ENCODE results near the gene GDE1. TPM values are rescaled to one million over a fixed set of nuclear protein-coding genes. Genes with fewer than 3 reads are reported as not detected.

The GDE1 gene
- total RNA-seq, 1 donor from 2014 or later, result 77.8 TPM

DNA sequence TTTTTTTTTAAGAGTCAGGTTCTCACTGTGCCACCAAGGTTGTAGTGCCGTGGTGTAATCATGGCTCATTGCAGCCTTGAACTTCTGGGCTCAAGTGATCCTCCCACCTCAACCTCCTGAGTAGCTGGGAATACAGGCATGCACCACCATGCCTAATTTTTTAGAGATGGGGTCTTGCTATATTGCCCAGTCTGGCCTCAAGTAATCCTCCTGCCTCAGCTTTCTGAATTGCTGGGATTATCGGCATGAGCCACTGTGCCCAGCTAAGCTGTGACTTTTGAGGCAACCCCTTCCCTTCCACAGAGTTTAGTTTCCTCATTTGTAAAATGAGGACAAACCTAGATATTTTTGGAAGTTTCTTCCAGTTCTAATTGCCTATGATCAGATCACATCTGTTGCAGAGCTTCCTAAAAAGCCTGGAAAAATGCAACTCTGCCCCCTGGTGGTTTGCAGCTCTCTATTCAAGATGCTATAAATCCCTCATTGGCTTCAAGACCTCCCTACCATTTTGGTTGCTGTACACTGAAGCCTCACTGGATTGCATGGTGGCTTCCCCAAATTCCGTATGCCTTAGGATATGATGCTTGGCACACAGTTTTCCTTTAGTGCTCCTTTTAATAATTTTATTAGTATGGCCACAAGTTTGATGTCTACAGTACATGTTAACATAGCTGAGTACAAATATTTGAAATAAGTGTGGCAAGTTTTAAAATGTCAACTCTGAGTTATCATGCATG, 19.3 kb downstream of the GDE1 start:
- Mint-ChIP-seq H3K36me3 (ENCODE audit: unreplicated experiment) (peaks cover 53% of the 10 kb centered on the region), H3K27ac (ENCODE audit: unreplicated experiment) (no peak overlapping the region), H3K4me1 (ENCODE audit: unreplicated experiment) (peaks cover 14% of the 10 kb centered on the region), H3K9me3 (ENCODE audit: unreplicated experiment) (no peaks in the 10 kb centered on the region), H3K27me3 (ENCODE audit: unreplicated experiment) (no peaks in the 10 kb centered on the region), H3K4me3 (ENCODE audit: unreplicated experiment) (no peak overlapping the region)
- TF ChIP-seq, protein P1, sequence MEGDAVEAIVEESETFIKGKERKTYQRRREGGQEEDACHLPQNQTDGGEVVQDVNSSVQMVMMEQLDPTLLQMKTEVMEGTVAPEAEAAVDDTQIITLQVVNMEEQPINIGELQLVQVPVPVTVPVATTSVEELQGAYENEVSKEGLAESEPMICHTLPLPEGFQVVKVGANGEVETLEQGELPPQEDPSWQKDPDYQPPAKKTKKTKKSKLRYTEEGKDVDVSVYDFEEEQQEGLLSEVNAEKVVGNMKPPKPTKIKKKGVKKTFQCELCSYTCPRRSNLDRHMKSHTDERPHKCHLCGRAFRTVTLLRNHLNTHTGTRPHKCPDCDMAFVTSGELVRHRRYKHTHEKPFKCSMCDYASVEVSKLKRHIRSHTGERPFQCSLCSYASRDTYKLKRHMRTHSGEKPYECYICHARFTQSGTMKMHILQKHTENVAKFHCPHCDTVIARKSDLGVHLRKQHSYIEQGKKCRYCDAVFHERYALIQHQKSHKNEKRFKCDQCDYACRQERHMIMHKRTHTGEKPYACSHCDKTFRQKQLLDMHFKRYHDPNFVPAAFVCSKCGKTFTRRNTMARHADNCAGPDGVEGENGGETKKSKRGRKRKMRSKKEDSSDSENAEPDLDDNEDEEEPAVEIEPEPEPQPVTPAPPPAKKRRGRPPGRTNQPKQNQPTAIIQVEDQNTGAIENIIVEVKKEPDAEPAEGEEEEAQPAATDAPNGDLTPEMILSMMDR (IDR thresholded peaks at IDR 0.05), result peak; percentile 79
- DNase-seq (ENCODE audit: extremely low spot score, unreplicated experiment), result no peak

DNA sequence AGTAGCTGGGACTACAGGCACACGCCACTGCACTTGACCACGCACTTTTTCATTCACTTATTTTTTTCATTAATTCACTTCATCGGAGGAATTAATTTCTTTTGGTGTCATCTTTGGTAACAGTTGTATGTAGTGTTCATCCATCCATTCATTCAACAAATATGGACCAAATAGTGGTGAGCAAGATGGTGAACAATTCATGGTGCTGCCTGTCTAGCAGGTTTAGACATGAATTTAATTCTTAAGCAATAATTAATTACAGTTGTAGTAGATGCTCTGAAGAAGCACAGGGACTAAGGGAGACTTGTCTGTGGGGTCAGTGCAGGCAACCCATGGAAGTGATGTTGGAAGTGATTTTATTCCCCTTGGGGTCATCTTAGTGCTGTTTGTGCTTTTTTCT, 22.4 kb downstream of the GDE1 start:
- Mint-ChIP-seq H3K27me3 (ENCODE audit: unreplicated experiment) (no peaks in the 10 kb centered on the region), H3K27ac (ENCODE audit: unreplicated experiment) (no peak overlapping the region), H3K4me3 (ENCODE audit: unreplicated experiment) (no peak overlapping the region), H3K9me3 (ENCODE audit: unreplicated experiment) (no peaks in the 10 kb centered on the region), H3K36me3 (ENCODE audit: unreplicated experiment) (peaks cover 27% of the 10 kb centered on the region), H3K4me1 (ENCODE audit: unreplicated experiment) (no peaks in the 10 kb centered on the region)
- TF ChIP-seq, protein P1 (IDR thresholded peaks at IDR 0.05), result no peak
- DNase-seq (ENCODE audit: extremely low spot score, unreplicated experiment), result no peak

DNA sequence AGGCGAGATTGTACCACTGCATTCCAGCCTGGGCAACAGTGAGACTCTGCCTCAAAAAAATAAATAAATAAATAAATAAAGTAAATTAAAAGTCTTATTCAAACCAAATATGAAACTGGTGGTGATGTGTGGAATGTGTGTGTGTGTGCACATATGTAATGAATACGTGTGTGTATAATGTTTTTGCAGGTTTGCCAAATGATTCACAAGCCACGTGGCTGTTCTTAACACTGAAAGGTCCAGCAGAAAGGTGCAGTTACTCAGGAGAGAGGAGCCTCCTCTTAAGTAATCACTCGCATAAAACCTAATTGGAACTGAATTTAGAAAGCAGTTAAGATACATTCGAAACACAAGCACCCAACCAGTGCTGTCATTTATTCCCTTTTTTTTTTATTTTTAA, 22.9 kb downstream of the GDE1 start:
- TF ChIP-seq, protein P1 (IDR thresholded peaks at IDR 0.05), result no peak
- peaks cover 24% of the 10 kb centered on the region for H3K36me3 Mint-ChIP-seq (ENCODE audit: unreplicated experiment)
- no peaks in the 10 kb centered on the region for H3K27me3 Mint-ChIP-seq (ENCODE audit: unreplicated experiment)
- DNase-seq (ENCODE audit: extremely low spot score, unreplicated experiment), result no peak
- no peaks in the 10 kb centered on the region for H3K9me3 Mint-ChIP-seq (ENCODE audit: unreplicated experiment)
- H3K4me3 Mint-ChIP-seq (ENCODE audit: unreplicated experiment), result no peak overlapping the region
- peaks cover 2% of the 10 kb centered on the region for H3K4me1 Mint-ChIP-seq (ENCODE audit: unreplicated experiment)
- no peak overlapping the region for H3K27ac Mint-ChIP-seq (ENCODE audit: unreplicated experiment)

DNA sequence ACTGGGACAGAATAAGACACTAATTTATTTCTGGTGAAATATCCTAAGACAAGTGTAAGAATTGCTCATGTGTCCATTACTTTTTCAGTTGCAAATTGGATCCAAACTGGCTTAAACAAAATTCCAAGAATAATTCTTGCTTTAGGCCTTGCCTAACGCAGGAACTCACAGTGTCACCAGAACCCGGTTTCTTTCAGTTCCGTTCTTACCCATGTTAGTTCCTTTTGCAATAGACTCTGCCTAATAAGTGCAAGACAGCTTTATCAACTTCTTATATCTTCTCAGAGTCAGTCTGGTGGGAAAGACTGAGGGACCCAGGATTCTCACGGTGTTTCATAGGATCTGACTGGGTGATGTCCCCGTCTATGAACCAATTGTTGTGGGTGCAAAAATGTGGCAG, 24.7 kb downstream of the GDE1 start:
- peaks cover 10% of the 10 kb centered on the region for H3K36me3 Mint-ChIP-seq (ENCODE audit: unreplicated experiment)

DNA sequence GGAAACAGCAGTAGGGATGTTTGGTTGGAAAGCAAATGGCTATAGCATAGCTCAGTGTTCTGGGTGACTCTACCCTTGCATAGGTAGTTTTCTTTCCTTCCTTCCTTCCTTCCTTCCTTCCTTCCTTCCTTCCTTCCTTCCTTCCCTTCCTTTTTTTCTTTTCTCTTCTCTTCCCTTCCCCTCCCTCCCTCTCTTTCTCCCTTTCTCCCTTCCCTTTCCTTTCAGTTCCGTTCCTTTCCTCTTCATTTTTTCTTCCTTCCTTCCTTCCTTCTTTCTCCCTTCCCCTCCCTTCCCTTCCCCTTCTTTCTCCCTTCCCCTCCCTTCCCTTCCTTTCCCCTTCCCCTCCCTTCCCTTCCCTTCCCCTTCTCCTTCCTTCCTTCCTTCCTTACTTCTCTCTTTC, 31.3 kb downstream of the GDE1 start:
- Mint-ChIP-seq H3K9me3 (ENCODE audit: unreplicated experiment) (no peaks in the 10 kb centered on the region), H3K27ac (ENCODE audit: unreplicated experiment) (no peak overlapping the region), H3K36me3 (ENCODE audit: unreplicated experiment) (no peaks in the 10 kb centered on the region), H3K27me3 (ENCODE audit: unreplicated experiment) (peaks cover 2% of the 10 kb centered on the region), H3K4me3 (ENCODE audit: unreplicated experiment) (no peak overlapping the region), H3K4me1 (ENCODE audit: unreplicated experiment) (peaks cover 6% of the 10 kb centered on the region)
- TF ChIP-seq, protein P1 (IDR thresholded peaks at IDR 0.05), result no peak
- DNase-seq (ENCODE audit: extremely low spot score, unreplicated experiment), result no peak

More for the DNA sequence above, 24.7 kb downstream of the GDE1 start:
- Mint-ChIP-seq H3K4me3 (ENCODE audit: unreplicated experiment) (no peak overlapping the region), H3K27me3 (ENCODE audit: unreplicated experiment) (no peaks in the 10 kb centered on the region), H3K9me3 (ENCODE audit: unreplicated experiment) (no peaks in the 10 kb centered on the region), H3K27ac (ENCODE audit: unreplicated experiment) (no peak overlapping the region), H3K4me1 (ENCODE audit: unreplicated experiment) (peaks cover 6% of the 10 kb centered on the region)
- TF ChIP-seq, protein P1 (IDR thresholded peaks at IDR 0.05), result no peak
- DNase-seq (ENCODE audit: extremely low spot score, unreplicated experiment), result no peak

Data from osteocyte (in vitro differentiated cells).